HG02642 (cell line): ENCODE measurements around the gene CIRBP.
A peak's percentile ranks its signal among the peaks of the same experiment; 100 is the strongest.

Experiments used
- ATAC-seq: cut with Tn5 transposase; IDR thresholded peaks from one replicate; pipeline ENCODE4 v1.9.1; 2021; ENCODE audit warnings: mild to moderate bottlenecking; ENCODE audit not compliant: unreplicated experiment, poor library complexity

CIRBP gene

GRCh38 chr19:1269065-1269477 is at the start of gene CIRBP:
CIRBP (plus strand) TSS chr19:1269332; CDS start chr19:1270934, 1,602 bp downstream.
- peak; percentile 64 for ATAC-seq

DNA sequence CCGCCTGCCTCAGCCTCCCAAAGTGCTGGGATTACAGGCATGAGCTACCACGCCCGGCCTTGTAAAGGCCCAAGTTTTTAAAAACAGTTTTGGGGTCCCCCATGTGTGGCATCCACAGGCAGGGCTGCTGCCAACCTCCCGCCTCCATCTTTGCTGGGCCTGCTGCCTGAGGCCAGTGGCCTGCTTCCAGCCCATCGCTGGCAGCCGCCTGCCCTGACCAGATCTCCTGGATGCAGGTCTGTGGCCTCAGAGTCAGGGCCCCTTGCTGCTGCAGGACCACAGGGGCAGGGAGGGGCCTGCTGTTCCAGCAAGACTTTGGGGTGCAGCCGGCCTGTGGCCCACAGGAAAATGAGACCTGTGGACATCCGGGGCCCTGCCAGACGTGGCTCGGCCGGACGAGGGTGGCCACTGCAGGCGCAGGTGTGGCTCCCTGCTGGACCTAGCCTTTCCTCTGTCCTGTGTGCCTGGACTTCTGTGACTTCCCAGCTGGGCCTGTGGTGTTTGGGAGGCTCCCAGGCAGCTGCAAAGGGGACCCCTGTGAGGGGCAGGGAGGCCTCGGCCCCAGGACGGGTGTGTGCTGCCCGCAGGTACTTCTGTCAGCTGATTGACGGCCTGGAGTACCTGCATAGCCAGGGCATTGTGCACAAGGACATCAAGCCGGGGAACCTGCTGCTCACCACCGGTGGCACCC is 49.2 kb upstream of the CIRBP start:
- no peak for ATAC-seq

DNA sequence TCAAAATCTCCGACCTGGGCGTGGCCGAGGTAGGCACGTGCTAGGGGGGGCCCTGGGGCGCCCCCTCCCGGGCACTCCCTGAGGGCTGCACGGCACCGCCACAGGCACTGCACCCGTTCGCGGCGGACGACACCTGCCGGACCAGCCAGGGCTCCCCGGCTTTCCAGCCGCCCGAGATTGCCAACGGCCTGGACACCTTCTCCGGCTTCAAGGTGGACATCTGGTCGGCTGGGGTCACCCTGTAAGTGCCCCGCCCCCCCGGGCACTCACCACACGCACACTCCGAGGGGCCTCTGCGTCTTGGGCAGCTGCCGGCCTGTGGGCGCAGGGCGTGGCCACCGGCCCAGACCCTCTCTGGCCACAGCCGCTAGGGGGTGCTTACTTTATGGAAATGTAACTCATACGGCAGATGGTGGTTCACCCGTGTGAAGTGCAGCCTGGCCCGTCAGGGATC is 48.6 kb upstream of the CIRBP start:
- no peak for ATAC-seq

DNA sequence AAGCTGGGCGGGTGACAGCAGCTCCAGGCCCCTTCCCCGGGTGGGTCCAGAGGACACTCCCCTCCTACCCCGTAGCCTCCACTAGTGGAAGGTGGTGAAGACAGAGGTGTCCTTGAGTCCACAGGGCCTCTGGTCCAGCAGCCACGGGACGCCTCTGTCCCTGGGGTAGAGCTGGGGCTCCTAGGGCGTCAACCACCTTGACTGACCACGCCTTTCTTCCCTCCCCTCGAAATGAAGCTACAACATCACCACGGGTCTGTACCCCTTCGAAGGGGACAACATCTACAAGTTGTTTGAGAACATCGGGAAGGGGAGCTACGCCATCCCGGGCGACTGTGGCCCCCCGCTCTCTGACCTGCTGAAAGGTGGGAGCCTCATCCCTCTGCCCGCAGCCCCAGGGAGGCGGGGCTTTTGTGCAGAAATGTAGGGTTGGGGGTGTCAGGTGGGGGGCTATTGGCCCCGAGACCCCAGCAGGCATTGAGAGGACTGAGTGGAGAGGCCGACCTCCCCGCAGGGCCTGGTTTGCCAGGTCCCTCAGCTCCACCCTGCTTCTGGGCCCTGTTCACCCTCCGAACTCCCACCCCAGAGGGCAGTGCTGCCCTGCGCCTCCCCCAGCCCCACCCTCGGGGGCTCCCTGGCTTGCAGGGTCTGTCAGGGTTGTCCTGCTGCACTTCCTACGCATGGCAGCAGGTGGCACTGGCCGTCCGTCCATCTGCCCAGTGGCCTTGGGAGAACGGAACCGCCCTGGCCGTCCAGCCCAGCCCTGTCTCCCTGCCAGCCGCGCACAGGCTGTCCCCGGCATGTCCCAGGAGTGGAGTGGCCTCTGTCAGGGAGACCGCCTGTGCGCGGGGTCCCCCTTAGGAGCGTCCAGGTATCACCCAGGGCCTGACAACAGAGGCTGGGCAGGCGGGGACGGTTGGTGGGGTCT is 47.9 kb upstream of the CIRBP start:
- no peak for ATAC-seq

DNA sequence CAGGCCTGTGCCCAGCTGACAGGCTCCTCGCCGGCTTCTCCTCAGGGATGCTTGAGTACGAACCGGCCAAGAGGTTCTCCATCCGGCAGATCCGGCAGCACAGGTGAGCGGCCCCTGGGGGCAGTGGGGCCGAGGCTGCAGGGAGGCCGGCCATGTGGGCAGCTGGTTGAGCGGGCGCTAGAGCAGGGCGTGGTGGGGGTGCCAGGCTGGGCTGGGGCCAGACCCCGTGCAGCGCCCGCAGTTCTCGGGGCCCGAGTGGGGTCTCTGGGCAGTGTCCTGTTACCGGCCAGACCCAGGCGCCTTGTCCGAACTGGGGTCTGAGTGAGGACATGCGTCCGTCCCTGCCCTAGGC is 47.3 kb upstream of the CIRBP start:
- ATAC-seq: no peak

GRCh38 chr19:1222394-1222793 is 46.7 kb upstream of the CIRBP start:
- ATAC-seq: no peak

- no peak for ATAC-seq
These were observed 45.9 kb upstream of the CIRBP start for GRCh38 chr19:1223018-1223855.

GRCh38 chr19:1224047-1224825 is 44.9 kb upstream of the CIRBP start:
- ATAC-seq: no peak

GRCh38 chr19:1224847-1225246 is 44.3 kb upstream of the CIRBP start:
- ATAC-seq: no peak

GRCh38 chr19:1225440-1226226 is 43.5 kb upstream of the CIRBP start:
- no peak for ATAC-seq

DNA sequence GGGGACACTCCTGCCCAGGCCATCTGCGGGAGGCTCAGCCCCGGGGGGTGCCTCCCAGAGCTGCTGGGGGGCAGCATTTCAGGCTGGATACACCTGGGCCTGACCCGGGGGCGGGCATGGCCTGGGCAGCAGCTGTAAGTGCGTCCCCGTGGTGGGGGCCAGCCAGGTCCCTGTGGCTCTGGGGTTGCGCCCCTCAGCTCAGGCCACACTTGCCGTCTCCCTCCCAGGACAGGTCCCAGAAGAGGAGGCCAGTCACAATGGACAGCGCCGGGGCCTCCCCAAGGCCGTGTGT is 43.0 kb upstream of the CIRBP start:
- ATAC-seq: no peak

- no peak for ATAC-seq
These were observed 42.4 kb upstream of the CIRBP start for GRCh38 chr19:1226522-1227303.

- no peak for ATAC-seq
These were observed 41.7 kb upstream of the CIRBP start for GRCh38 chr19:1227304-1228054.

GRCh38 chr19:1228161-1228957 is 40.8 kb upstream of the CIRBP start:
- ATAC-seq: no peak

DNA sequence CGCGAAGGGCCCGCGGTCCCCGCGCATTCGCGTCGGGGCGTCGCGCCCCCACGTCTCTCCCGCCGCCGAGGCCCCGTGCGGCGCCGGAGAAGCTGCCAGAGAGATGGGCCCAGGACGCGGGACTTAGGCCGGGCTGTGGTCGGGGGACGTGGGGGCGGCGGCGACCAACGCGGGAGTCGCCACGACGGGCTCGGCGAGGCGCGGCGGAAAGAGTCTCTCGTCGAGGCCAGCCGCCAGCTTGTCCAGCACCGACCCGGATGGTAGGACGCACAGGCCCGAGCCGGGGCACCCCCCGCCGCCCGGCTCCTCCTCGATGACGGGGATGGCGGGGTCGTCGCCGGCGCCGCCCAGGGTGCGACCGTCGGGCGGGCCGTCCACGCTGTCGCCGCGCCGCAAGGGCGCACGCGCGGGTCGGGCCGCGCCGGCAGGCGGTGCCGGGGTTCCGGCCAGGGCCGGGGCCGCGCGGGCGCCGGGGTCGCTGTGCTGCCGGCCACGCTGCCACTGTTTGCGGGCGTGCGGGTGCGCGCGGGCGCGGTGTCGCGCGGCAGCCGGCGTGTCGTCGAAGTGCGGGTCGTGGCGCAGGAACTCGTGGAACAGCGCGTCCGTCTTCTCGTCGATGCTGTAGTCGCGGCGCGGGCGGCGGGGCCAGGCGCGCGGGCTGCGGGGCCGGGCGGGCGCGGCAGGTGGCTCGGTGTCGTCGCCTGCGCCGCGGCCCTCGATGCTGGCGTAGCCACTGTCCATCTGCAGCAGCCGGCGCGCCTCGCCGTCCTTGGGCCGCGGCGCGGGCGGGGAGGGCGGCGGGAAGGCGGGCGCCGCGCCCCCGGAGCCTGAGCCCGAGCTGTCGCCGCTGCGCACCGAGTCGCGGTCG is 39.8 kb upstream of the CIRBP start:
- ATAC-seq: no peak
